GM12864 (cell line): Measurements from ENCODE around the gene PLXDC2.

ENCODE experiments used
- DNase-seq: peaks from one replicate; pipeline ENCODE4 v3.0.0-alpha.2; 2011; ENCODE audit warnings: low read depth
- H3K4me3 ChIP-seq: 2 replicates; pipeline ENCODE4 v1.5.1; 2011; ENCODE audit warnings: mild to moderate bottlenecking, low read depth, low read length, control low read depth
- CTCF ChIP-seq: IDR thresholded peaks from 2 replicates; pipeline ENCODE4 v1.5.1; 2011; ENCODE audit warnings: low read depth, mild to moderate bottlenecking, moderate library complexity, low read length, control low read depth, inconsistent platforms; ENCODE audit errors: missing control alignments

PLXDC2 gene

GRCh38 chr10:19932806-19933371 is 116.7 kb downstream of the PLXDC2 start:
- no peak for DNase-seq
- no peak overlapping the region for H3K4me3 ChIP-seq
- no peak for TF ChIP-seq CTCF

- no peak for TF ChIP-seq CTCF
These were observed 117.5 kb downstream of the PLXDC2 start for GRCh38 chr10:19933772-19934171.

GRCh38 chr10:19935176-19935575 is 118.9 kb downstream of the PLXDC2 start:
- no peak for DNase-seq
- H3K4me3 ChIP-seq = no peak overlapping the region
- no peak for TF ChIP-seq CTCF

More at GRCh38 chr10:19933772-19934171, 117.5 kb downstream of the PLXDC2 start:
- no peak for DNase-seq
- H3K4me3 ChIP-seq = no peak overlapping the region

GRCh38 chr10:19936289-19936688 is 120.1 kb downstream of the PLXDC2 start:
- no peak overlapping the region for H3K4me3 ChIP-seq
- no peak for DNase-seq
- no peak for TF ChIP-seq CTCF

- TF ChIP-seq CTCF = no peak
- no peak for DNase-seq
- no peak overlapping the region for H3K4me3 ChIP-seq
These were observed 121.8 kb downstream of the PLXDC2 start for GRCh38 chr10:19937989-19938388.

GRCh38 chr10:19941206-19941880 is 125.1 kb downstream of the PLXDC2 start:
- DNase-seq = no peak

More at GRCh38 chr10:19941206-19941880, 125.1 kb downstream of the PLXDC2 start:
- TF ChIP-seq CTCF = no peak
- H3K4me3 ChIP-seq = no peak overlapping the region
